Esophagus muscularis mucosa (tissue), 4 donors: Measurements from ENCODE around the gene MCCD1. TPM values are rescaled to one million over a fixed set of nuclear protein-coding genes. Genes with fewer than 3 reads are reported as not detected.
A peak's percentile ranks its signal among the peaks of the same experiment; 100 is the strongest.

ENCODE experiments used
- DNase-seq: peaks from one replicate; pipeline ENCODE4 v3.0.0-alpha.2; 2017; ENCODE audit errors: extremely low spot score
- H3K27ac ChIP-seq, 4 donors: fragments of 200-600 bp; sonication (generic); replicated peaks in 1 of 4; 1 replicate in 3 of 4; 2 replicates in 1 of 4; pipeline ENCODE4 v1.5.1; 2016 to 2019; ENCODE audit warnings: mild to moderate bottlenecking in 1 of 4
- H3K27me3 ChIP-seq, 4 donors: fragments of 200-600 bp; sonication (generic); one replicate each; pipeline versions ENCODE4 v1.5.1 to v1.6.0; 2016 to 2019
- H3K36me3 ChIP-seq, 4 donors: fragments of 200-600 bp; sonication (generic); one replicate each; pipeline ENCODE4 v1.5.1; 2016 to 2019
- H3K4me1 ChIP-seq, 4 donors: fragments of 200-600 bp; sonication (generic); one replicate each; pipeline ENCODE4 v1.5.1; 2016 to 2019
- H3K4me3 ChIP-seq, 4 donors: fragments of 200-600 bp; sonication (generic); 1 replicate in 2 of 4; 2 replicates in 2 of 4; pipeline ENCODE4 v1.5.1; 2016 to 2019; ENCODE audit warnings: mild to moderate bottlenecking in 4 of 4, moderate library complexity in 1 of 4
- H3K9me3 ChIP-seq, 4 donors: fragments of 200-600 bp; sonication (generic); 1 replicate in 3 of 4; 2 replicates in 1 of 4; pipeline ENCODE4 v1.5.1; 2016 to 2019
- EP300 ChIP-seq: sonication (generic); formaldehyde crosslinking; IDR thresholded peaks from one replicate; pipeline ENCODE4 v1.6.1; 2017; ENCODE audit warnings: antibody characterized with exemption
- POLR2A ChIP-seq: fragments of 450-650 bp; IDR thresholded peaks from one replicate; pipeline ENCODE4 v1.6.1; 2017; ENCODE audit warnings: antibody characterized with exemption, moderate library complexity, mild to moderate bottlenecking, low read depth
- POLR2AphosphoS5 ChIP-seq, 2 donors: sonication (generic); formaldehyde crosslinking; IDR thresholded peaks; one replicate each; pipeline ENCODE4 v1.6.1; 2017; ENCODE audit warnings: antibody characterized with exemption in 2 of 2
- WGBS: methylation state at CpG from one replicate; pipeline ENCODE4 v1.1.5; 2018; 5-methylcytosine and 5-hydroxymethylcytosine counted together
- intact Hi-C: fragments of 100-400 bp; cut with DNase I; formaldehyde crosslinking; loops from one replicate; pipeline ENCODE4 v1.15.1; 2023
- total RNA-seq, 4 donors: library from RNA; depleted of rRNA; stranded (reverse); fragments of >200 nt; gene quantifications; one replicate each; pipeline versions ENCODE4 v1.1.0 to v1.2.1, GENCODE V29; 2016
- TF ChIP-seq, protein P1 (sequence below), 3 experiments: fragments of 200-600 bp in 2 of 3; fragments of 450-650 bp in 1 of 3; sonication (generic) in 2 of 3; IDR thresholded peaks; one replicate each; pipeline ENCODE4 v1.5.1; 2017 to 2019; ENCODE audit warnings: antibody characterized with exemption in 3 of 3, mild to moderate bottlenecking in 2 of 3, moderate library complexity in 1 of 3

MCCD1 gene
- total RNA-seq, 4 donors from 2014 or later: not detected

DNA sequence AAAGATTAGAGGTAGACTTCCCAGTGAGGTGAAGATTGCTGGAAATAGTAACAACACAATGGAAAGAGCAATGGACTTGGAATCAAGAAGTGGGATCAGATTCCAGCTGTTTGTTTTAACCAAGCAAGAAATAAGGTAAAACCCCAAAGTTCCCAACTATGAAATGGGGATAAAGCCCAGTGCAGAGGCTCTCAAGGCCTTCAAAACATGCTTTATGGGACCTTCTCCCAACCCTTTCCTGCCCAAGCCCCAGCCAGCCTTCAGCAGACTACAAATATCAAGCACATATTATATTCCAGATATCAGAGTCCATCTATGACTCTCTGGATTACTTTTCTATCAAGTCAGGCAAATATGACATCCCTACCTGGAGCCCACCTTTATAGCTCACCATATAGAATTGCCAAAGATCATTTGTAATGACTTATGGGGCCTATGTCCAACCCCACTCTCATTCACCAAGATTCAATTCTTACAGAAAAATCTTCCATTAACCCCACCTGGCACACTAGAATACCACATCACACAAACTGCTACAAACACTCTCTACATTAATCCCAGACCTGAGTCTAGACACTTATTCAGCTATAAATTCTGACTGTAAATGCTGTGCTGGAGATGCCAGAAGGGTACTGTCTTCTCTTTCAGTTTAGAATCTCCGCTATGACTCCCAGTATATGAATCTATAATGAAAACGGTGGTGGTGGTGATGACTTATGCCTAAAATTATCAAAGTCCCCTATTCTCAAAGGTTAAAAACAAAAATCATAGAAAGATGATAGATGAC, 7.0 kb downstream of the MCCD1 start:
- Histone ChIP-seq H3K27ac (no peak overlapping the region), H3K27me3 (no peaks in the 10 kb centered on the region), H3K36me3 (peaks cover 74 to 97% (median 95%) of the 10 kb centered on the region in 4 donors), H3K9me3 (no peaks in the 10 kb centered on the region), H3K4me3 (no peak overlapping the region), H3K4me1 (peaks cover 27 to 48% (median 42%) of the 10 kb centered on the region in 4 donors)
- TF ChIP-seq, protein P1, sequence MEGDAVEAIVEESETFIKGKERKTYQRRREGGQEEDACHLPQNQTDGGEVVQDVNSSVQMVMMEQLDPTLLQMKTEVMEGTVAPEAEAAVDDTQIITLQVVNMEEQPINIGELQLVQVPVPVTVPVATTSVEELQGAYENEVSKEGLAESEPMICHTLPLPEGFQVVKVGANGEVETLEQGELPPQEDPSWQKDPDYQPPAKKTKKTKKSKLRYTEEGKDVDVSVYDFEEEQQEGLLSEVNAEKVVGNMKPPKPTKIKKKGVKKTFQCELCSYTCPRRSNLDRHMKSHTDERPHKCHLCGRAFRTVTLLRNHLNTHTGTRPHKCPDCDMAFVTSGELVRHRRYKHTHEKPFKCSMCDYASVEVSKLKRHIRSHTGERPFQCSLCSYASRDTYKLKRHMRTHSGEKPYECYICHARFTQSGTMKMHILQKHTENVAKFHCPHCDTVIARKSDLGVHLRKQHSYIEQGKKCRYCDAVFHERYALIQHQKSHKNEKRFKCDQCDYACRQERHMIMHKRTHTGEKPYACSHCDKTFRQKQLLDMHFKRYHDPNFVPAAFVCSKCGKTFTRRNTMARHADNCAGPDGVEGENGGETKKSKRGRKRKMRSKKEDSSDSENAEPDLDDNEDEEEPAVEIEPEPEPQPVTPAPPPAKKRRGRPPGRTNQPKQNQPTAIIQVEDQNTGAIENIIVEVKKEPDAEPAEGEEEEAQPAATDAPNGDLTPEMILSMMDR (IDR thresholded peaks at IDR 0.05): no peak
- TF ChIP-seq EP300 (no peak), POLR2A (no peak), POLR2AphosphoS5 (IDR thresholded peaks at IDR 0.05) (no peak)
- no peak for DNase-seq
- WGBS: 66% methylated on average over 2 of the region's 2 CpGs
- intact Hi-C loops: no loop called here

DNA sequence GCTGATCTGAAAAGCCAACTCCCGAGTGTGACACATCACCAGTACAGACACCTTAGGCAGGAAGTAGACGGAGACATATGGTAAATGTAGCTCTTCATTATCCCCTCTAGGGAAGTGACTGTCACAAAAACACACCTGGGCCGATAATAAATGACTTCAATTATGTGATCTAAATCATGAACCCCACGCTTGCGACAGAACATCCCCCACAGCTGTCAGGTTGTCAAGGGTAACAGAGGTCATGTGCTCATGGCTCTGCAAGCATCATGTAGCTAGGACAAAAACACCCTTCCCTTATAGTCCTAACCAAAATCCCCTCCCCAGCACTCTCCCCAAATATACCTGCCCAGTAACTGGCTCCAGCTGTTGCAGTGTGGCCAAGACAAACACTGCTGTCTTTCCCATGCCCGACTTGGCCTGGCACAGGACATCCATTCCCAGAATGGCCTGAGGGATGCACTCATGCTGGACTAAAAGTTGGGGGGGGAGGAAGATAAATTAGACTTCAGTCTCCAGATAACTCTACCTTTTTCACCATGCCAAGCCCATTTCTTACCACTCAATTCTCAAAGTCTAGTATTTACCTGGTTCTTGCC, 10.1 kb downstream of the MCCD1 start:
- peaks cover 37 to 60% (median 55%) of the 10 kb centered on the region in 4 donors for H3K4me1 ChIP-seq
- peaks cover 50 to 65% (median 63%) of the 10 kb centered on the region in 4 donors for H3K36me3 ChIP-seq

GRCh38 chr6:31540640-31541039, 11.9 kb downstream of the MCCD1 start:
- Histone ChIP-seq H3K4me1 (peaks cover 37 to 61% (median 55%) of the 10 kb centered on the region in 4 donors), H3K27ac (peak overlapping the region; percentile 86 to 98 (median 90)), H3K4me3 (peak overlapping the region; percentile 63 to 82 (median 72)), H3K9me3 (no peaks in the 10 kb centered on the region), H3K27me3 (no peaks in the 10 kb centered on the region), H3K36me3 (peaks cover 33 to 48% (median 46%) of the 10 kb centered on the region in 4 donors)
- TF ChIP-seq POLR2AphosphoS5 (IDR thresholded peaks at IDR 0.05) (no peak), POLR2A (no peak), EP300 (no peak)
- TF ChIP-seq, protein P1 (IDR thresholded peaks at IDR 0.05): no peak
- DNase-seq: no peak
- intact Hi-C loops: loop anchor here (5.0 kb wide), 1 partner anchor 43 kb away; the partner anchor contains the start of gene MICB
- WGBS: 9% methylated on average over 4 of the region's 4 CpGs

More for the DNA sequence above, 10.1 kb downstream of the MCCD1 start:
- intact Hi-C loops: no loop called here
- WGBS: 54% methylated on average over 6 of the region's 6 CpGs
- Histone ChIP-seq H3K9me3 (no peaks in the 10 kb centered on the region), H3K4me3 (peak overlapping the region in 1 of 4 donors; percentile 71), H3K27me3 (no peaks in the 10 kb centered on the region), H3K27ac (peak overlapping the region in 2 of 4 donors; percentile 91 to 98)
- DNase-seq: no peak
- TF ChIP-seq POLR2AphosphoS5 (IDR thresholded peaks at IDR 0.05) (no peak), EP300 (no peak), POLR2A (no peak)
- TF ChIP-seq, protein P1 (IDR thresholded peaks at IDR 0.05): no peak

GRCh38 chr6:31541059-31541657, 12.4 kb downstream of the MCCD1 start:
- intact Hi-C loops: loop anchor here (5.0 kb wide), 1 partner anchor 44 kb away; the partner anchor contains the start of gene MICB
- Histone ChIP-seq H3K9me3 (no peaks in the 10 kb centered on the region), H3K27me3 (no peaks in the 10 kb centered on the region), H3K4me1 (peaks cover 37 to 63% (median 56%) of the 10 kb centered on the region in 4 donors), H3K4me3 (peak overlapping the region; percentile 63 to 82 (median 72)), H3K36me3 (peaks cover 27 to 43% (median 41%) of the 10 kb centered on the region in 4 donors), H3K27ac (peak overlapping the region; percentile 86 to 98 (median 90))
- DNase-seq: no peak
- TF ChIP-seq, protein P1 (IDR thresholded peaks at IDR 0.05): no peak
- TF ChIP-seq POLR2AphosphoS5 (IDR thresholded peaks at IDR 0.05) (no peak), EP300 (no peak), POLR2A (no peak)
- 0% methylated on average over 21 of the region's 21 CpGs for WGBS
